Sigmoid colon (tissue), 7 donors: ENCODE results near the gene ZNF276. TPM values are rescaled to one million over a fixed set of nuclear protein-coding genes. Genes with fewer than 3 reads are reported as not detected.
A peak's percentile ranks its signal among the peaks of the same experiment; 100 is the strongest.

Experiments
- DNase-seq: peaks from one replicate; pipeline ENCODE4 v3.0.0-alpha.2; 2019
- H3K27ac ChIP-seq, 4 donors: fragments of 200-600 bp; sonication (generic); one replicate each; pipeline ENCODE4 v1.5.1; 2016 to 2019; ENCODE audit warnings: mild to moderate bottlenecking in 1 of 4
- H3K27me3 ChIP-seq, 3 donors: fragments of 200-600 bp; sonication (generic); one replicate each; pipeline ENCODE4 v1.5.1; 2019; ENCODE audit warnings: mild to moderate bottlenecking in 1 of 3
- H3K36me3 ChIP-seq, 4 donors: fragments of 200-600 bp; sonication (generic); one replicate each; pipeline ENCODE4 v1.5.1; 2016 to 2019
- H3K4me1 ChIP-seq, 4 donors: fragments of 200-600 bp; sonication (generic); one replicate each; pipeline ENCODE4 v1.5.1; 2017 to 2019
- H3K4me3 ChIP-seq, 4 donors: fragments of 200-600 bp; sonication (generic); one replicate each; pipeline ENCODE4 v1.5.1; 2017 to 2019; ENCODE audit warnings: mild to moderate bottlenecking in 2 of 4, moderate library complexity in 1 of 4
- H3K9me3 ChIP-seq, 4 donors: fragments of 200-600 bp in 3 of 4; sonication (generic) in 3 of 4; one replicate each; pipeline versions ENCODE4 v1.5.1 to v1.6.1; 2013 to 2019
- EP300 ChIP-seq, 4 donors: sonication (generic); formaldehyde crosslinking; IDR thresholded peaks; one replicate each; pipeline ENCODE4 v1.6.1; 2017; ENCODE audit warnings: antibody characterized with exemption in 4 of 4
- POLR2A ChIP-seq, 2 donors: fragments of 450-650 bp; IDR thresholded peaks; one replicate each; pipeline ENCODE4 v1.6.1; 2016; ENCODE audit warnings: antibody characterized with exemption in 2 of 2, mild to moderate bottlenecking in 2 of 2, moderate library complexity in 2 of 2
- POLR2AphosphoS5 ChIP-seq, 4 donors: sonication (generic); formaldehyde crosslinking; IDR thresholded peaks; one replicate each; pipeline ENCODE4 v1.6.1; 2017; ENCODE audit warnings: antibody characterized with exemption in 4 of 4
- WGBS, 2 donors: extraction: QIAGEN DNeasy Blood & Tissue Kit; methylation state at CpG; one replicate each; pipeline ENCODE4 v1.1.7; 2013; 5-methylcytosine and 5-hydroxymethylcytosine counted together
- intact Hi-C: fragments of 100-400 bp; cut with DNase I; formaldehyde crosslinking; loops from one replicate; pipeline ENCODE4 v1.15.1; 2023
- polyA plus RNA-seq, 3 donors: library from polyadenylated mRNA; stranded (reverse); fragments of 200-250 nt; gene quantifications; one replicate each; pipeline ENCODE4 v1.2.3, GENCODE V29; 2013
- total RNA-seq, 4 donors: library from RNA; depleted of rRNA; stranded (reverse); fragments of >200 nt; gene quantifications; one replicate each; pipeline ENCODE4 v1.1.0, GENCODE V29; 2016
- TF ChIP-seq, protein P1 (sequence below), 4 experiments: fragments of 450-650 bp in 3 of 4; fragments of 200-600 bp in 1 of 4; IDR thresholded peaks; one replicate each; pipeline ENCODE4 v1.5.1; 2016 to 2019; ENCODE audit warnings: antibody characterized with exemption in 4 of 4, mild to moderate bottlenecking in 3 of 4, moderate library complexity in 2 of 4
- donor health status: healthy with polysubstance abuse.
- donor health status: Bipolar disorder and iron deficiency.
- donor health status: healthy.

ZNF276 gene
- total and polyA plus RNA-seq, 7 donors, result 7.2 to 32.3 (median 14.6) TPM

GRCh38 chr16:89712274-89712781 is 9.0 kb upstream of the ZNF276 start:
- DNase-seq, result no peak
- peak overlapping the region in 1 of 4 donors; percentile 19 for H3K4me3 ChIP-seq
- intact Hi-C loops, result no loop called here

DNA sequence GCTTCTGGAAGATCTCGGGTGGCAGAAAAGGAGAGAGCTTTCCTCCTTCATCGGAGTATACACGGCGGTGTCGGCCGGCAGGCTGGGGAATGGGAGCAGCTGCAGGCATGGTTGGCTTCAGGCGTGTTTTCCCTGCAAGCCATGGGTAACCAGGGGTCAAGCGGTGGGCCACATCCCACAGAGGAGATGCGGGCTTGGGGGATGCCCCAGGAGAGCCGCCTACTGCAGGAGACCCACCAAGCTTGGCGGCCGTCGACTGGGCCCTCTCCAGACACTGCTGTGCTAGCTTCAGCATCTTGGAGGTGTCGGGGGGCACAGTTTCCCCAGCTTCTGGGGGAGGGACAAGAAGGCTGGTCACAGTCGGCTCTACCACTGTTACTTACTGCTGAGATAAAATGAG is 4.8 kb upstream of the ZNF276 start:
- Histone ChIP-seq H3K27me3 (peaks cover 7 to 30% (median 14%) of the 10 kb centered on the region in 3 donors), H3K4me1 (peaks cover 0 to 22% (median 18%) of the 10 kb centered on the region in 4 donors), H3K36me3 (peaks cover 0 to 3% (median 0%) of the 10 kb centered on the region in 4 donors), H3K9me3 (no peaks in the 10 kb centered on the region), H3K4me3 (no peak overlapping the region), H3K27ac (no peak overlapping the region)
- 94% methylated on average over 15 of the region's 15 CpGs for WGBS, 2 donors
- TF ChIP-seq POLR2AphosphoS5 (IDR thresholded peaks at IDR 0.05) (no peak), POLR2A (IDR thresholded peaks at IDR 0.05) (no peak), EP300 (IDR thresholded peaks at IDR 0.05) (no peak)
- TF ChIP-seq, protein P1, sequence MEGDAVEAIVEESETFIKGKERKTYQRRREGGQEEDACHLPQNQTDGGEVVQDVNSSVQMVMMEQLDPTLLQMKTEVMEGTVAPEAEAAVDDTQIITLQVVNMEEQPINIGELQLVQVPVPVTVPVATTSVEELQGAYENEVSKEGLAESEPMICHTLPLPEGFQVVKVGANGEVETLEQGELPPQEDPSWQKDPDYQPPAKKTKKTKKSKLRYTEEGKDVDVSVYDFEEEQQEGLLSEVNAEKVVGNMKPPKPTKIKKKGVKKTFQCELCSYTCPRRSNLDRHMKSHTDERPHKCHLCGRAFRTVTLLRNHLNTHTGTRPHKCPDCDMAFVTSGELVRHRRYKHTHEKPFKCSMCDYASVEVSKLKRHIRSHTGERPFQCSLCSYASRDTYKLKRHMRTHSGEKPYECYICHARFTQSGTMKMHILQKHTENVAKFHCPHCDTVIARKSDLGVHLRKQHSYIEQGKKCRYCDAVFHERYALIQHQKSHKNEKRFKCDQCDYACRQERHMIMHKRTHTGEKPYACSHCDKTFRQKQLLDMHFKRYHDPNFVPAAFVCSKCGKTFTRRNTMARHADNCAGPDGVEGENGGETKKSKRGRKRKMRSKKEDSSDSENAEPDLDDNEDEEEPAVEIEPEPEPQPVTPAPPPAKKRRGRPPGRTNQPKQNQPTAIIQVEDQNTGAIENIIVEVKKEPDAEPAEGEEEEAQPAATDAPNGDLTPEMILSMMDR (IDR thresholded peaks at IDR 0.05), result no peak
- no peak for DNase-seq
- intact Hi-C loops, result no loop called here

More at GRCh38 chr16:89712274-89712781, 9.0 kb upstream of the ZNF276 start:
- Histone ChIP-seq H3K27ac (no peak overlapping the region), H3K36me3 (peaks cover 0 to 3% (median 0%) of the 10 kb centered on the region in 4 donors), H3K27me3 (peaks cover 8 to 30% (median 14%) of the 10 kb centered on the region in 3 donors), H3K9me3 (no peaks in the 10 kb centered on the region), H3K4me1 (peaks cover 0 to 15% (median 11%) of the 10 kb centered on the region in 4 donors)
- WGBS, 2 donors, result 6 to 15% methylated on average over 22 of the region's 22 CpGs
- TF ChIP-seq EP300 (IDR thresholded peaks at IDR 0.05) (no peak), POLR2AphosphoS5 (IDR thresholded peaks at IDR 0.05) (no peak), POLR2A (IDR thresholded peaks at IDR 0.05) (no peak)
- TF ChIP-seq, protein P1 (IDR thresholded peaks at IDR 0.05), result no peak

DNA sequence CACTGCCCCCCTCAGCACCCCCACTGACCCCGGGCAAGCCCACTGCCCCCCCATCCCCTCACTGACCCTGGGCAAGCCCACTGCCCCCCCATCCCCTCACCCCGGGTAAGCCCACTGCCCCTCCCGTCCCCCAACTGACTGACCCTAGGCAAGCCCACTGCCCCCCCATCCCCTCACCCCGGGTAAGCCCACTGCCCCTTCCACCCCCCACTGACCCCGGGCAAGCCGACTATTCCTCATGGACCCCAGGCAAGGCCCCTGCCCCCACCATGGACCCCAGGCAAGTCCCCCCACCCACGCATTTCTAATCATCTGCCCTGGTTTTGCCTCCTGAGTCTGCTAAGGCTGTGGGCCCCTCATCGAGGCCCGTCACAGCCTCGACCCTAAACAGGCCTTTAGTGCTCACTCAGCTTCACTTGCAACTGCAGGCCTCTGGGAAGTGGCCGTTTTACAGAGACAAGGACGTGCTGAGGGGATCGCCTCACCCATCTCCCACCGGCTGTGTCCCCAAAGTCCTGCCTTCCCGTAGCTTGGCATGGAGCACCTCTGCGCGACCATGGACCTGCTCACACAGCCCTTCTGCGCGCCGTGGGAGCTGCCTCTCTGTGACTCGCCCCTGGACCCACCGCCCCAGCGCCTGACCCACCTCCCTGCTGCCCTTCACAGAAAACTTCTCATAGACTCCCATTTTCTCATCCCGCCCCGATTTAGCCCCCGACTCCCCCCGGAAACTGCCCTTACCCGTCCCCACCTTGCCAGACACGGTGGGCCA is 4.2 kb upstream of the ZNF276 start:
- H3K27me3 ChIP-seq, result peaks cover under 1 to 24% (median 12%) of the 10 kb centered on the region in 3 donors
- TF ChIP-seq, protein P1 (IDR thresholded peaks at IDR 0.05), result no peak
- no peak for TF ChIP-seq POLR2AphosphoS5 (IDR thresholded peaks at IDR 0.05)
- TF ChIP-seq POLR2A (IDR thresholded peaks at IDR 0.05), result no peak
- no peak for TF ChIP-seq EP300 (IDR thresholded peaks at IDR 0.05)
- intact Hi-C loops, result no loop called here
- 86 to 92% methylated on average over 29 of the region's 29 CpGs for WGBS, 2 donors
- H3K36me3 ChIP-seq, result peaks cover 0 to 3% (median 0%) of the 10 kb centered on the region in 4 donors
- H3K27ac ChIP-seq, result no peak overlapping the region
- no peak for DNase-seq
- H3K9me3 ChIP-seq, result no peaks in the 10 kb centered on the region
- H3K4me1 ChIP-seq, result peaks cover 0 to 18% (median 13%) of the 10 kb centered on the region in 4 donors
- H3K4me3 ChIP-seq, result no peak overlapping the region

- Histone ChIP-seq H3K27me3 (peaks cover 0 to 16% (median 4%) of the 10 kb centered on the region in 3 donors), H3K36me3 (peaks cover 0 to 4% (median 0%) of the 10 kb centered on the region in 4 donors), H3K4me3 (no peak overlapping the region), H3K4me1 (peaks cover 0 to 21% (median 17%) of the 10 kb centered on the region in 4 donors), H3K27ac (no peak overlapping the region), H3K9me3 (no peaks in the 10 kb centered on the region)
- 69 to 87% methylated on average over 24 of the region's 24 CpGs for WGBS, 2 donors
- no peak for DNase-seq
- TF ChIP-seq, protein P1 (IDR thresholded peaks at IDR 0.05), result no peak
- TF ChIP-seq POLR2AphosphoS5 (IDR thresholded peaks at IDR 0.05) (no peak), EP300 (IDR thresholded peaks at IDR 0.05) (no peak), POLR2A (IDR thresholded peaks at IDR 0.05) (no peak)
- intact Hi-C loops, result no loop called here
Observed at GRCh38 chr16:89717688-89718505, 3.4 kb upstream of the ZNF276 start.
